GM18508 (cell line): ENCODE data around the gene MIA3.

Experiments
- ATAC-seq: cut with Tn5 transposase; IDR thresholded peaks from one replicate; pipeline ENCODE4 v1.9.1; 2021; ENCODE audit warnings: moderate number of reproducible peaks; ENCODE audit not compliant: insufficient read depth, unreplicated experiment

Gene MIA3

GRCh38 chr1:222713091-222713961 lies 95.4 kb downstream of the MIA3 start:
- ATAC-seq: peak; percentile 38

GRCh38 chr1:222716393-222716792 lies 98.5 kb downstream of the MIA3 start:
- ATAC-seq: no peak
